G401 (cell line): ENCODE results near the gene CGRRF1. TPM values are rescaled to one million over a fixed set of nuclear protein-coding genes. Genes with fewer than 3 reads are reported as not detected.

ENCODE experiments used
- DNase-seq: peaks from one replicate; pipeline ENCODE4 v3.0.0-alpha.2; 2015; ENCODE audit warnings: low spot score
- in situ Hi-C: cut with HindIII; loops from 2 replicates; pipeline ENCODE4 v1.10.0; 2016; ENCODE audit warnings: low sequenced_read_pairs, mixed read lengths
- total RNA-seq: library from RNA; depleted of rRNA; stranded (reverse); fragments of >200 nt; shearing (Covaris generic); gene quantifications from 2 replicates; pipeline ENCODE4 v1.2.3, GENCODE V29; 2014

Gene CGRRF1
- total RNA-seq, 1 experiment from 2014 or later, result 14.7 TPM

GRCh38 chr14:54533100-54533499, 23.4 kb downstream of the CGRRF1 start:
- in situ Hi-C loops, result no loop called here
- DNase-seq, result no peak

DNA sequence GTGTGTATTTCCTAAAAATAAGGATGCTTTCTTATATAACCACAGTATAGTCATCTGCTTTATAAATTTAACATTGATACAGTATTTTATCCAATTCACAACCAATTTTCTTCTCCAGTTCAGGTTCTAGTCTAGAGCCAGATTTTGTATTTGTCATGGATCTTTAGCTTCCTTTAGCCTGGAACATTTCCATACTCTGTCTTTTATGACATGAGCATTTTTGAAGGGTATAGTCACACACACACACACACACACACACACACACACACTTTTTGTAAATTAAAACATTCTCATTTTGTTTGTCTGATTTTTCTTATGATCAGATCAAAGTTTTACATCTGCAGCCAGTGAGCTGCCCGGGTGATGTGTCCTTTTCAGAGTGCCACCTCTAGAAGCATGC, 25.4 kb downstream of the CGRRF1 start:
- in situ Hi-C loops, result no loop called here

GRCh38 chr14:54535646-54536045, 25.9 kb downstream of the CGRRF1 start:
- in situ Hi-C loops, result no loop called here
- DNase-seq, result peak; percentile 21

More for the DNA sequence above, 25.4 kb downstream of the CGRRF1 start:
- no peak for DNase-seq

DNA sequence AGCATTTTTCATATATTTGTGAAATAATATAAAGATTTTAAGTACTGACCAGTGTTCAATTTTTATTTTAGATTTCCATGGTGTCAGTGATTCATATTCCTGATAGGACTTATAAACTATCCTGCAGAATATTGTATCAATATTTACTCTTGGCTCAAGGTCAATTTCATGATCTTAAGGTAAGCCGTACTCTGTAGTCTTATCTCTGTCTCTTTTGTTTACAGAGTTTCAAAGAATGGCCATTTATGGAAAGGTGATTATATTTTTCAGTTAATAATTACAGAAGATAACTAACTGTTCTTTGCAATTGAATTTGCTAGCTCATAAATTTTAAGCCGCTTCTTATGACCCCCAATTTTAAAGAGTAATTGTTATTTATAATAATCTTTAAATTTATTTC, 27.9 kb downstream of the CGRRF1 start:
- in situ Hi-C loops, result no loop called here
- DNase-seq, result no peak

DNA sequence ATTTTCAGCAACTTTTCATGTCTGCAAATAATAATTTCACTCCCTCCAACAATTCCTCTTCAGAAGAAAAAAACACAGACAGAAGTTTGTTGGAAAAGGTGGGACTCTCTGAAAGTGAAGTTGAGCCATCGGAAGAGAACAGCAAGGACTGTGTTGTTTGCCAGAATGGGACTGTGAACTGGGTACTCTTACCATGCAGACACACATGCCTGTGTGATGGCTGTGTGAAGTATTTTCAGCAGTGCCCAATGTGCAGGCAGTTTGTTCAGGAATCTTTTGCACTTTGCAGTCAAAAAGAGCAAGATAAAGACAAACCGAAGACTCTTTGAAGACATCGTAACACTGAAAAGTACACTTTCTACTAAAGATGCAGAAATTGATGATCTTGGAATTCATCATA, 28.3 kb downstream of the CGRRF1 start:
- in situ Hi-C loops, result no loop called here
- DNase-seq, result no peak

DNA sequence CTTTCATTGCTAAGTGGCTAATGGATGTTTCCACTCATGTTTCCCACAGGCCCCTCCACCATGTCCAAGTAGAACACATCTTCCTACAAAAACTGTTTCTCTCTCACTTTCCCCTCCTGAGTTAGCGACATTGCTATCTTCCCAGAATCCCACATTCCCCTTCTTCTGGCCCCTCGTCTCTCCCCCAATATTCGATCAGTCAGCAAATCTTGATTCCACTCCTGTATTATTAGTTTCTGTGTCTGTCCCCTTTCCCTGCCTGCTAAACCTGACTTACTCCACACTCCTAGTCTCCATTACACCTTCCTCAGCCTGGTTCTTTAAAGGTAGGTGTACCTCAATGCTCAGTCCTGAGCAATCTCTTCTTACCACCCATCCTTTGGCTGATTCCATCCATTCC, 37.9 kb downstream of the CGRRF1 start:
- in situ Hi-C loops, result no loop called here

GRCh38 chr14:54548491-54548890, 38.8 kb downstream of the CGRRF1 start:
- DNase-seq, result no peak
- in situ Hi-C loops, result no loop called here

More for the DNA sequence above, 37.9 kb downstream of the CGRRF1 start:
- DNase-seq, result no peak

DNA sequence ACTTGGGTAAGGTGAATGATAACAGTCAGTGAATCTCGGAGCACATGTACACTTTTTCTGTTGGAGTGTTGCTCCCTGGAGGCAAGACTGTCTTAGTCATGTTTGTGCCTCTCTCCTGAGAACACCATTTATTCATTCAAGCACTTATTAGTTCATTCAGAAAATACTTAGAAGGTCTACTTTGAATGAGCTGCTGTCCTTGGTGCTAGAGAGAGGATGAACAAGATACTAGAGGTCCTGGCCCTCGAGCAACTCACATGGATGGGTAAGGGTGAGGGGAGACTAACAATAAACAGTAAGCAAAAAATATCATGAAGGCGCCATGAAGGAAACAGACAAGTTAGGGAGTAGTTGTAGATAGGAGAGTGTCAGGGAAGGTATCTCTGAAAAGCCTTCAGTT, 40.2 kb downstream of the CGRRF1 start:
- in situ Hi-C loops, result no loop called here
- no peak for DNase-seq

- in situ Hi-C loops, result no loop called here
- DNase-seq, result no peak
These were observed 40.8 kb downstream of the CGRRF1 start for GRCh38 chr14:54550514-54550913.

- in situ Hi-C loops, result no loop called here
- DNase-seq, result no peak
These were observed 44.7 kb downstream of the CGRRF1 start for GRCh38 chr14:54554401-54554800.

DNA sequence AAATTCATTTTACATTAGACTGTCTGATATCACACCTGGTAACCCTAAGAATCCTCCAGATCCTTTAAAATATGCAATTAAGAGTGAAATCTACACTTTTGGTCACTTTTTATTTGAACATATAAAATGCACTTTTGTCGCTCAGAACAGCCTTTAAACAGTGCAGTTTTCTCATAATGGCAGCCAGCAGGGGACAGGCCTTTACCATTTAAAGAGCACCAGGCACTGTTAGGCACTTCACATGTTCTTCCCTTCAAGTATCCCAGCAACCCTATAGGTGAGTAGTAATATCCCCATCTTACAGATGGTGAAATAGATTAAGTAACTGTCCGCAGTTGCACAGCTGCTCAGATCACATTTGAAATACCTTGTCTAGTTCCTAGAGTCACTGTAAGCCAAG, 45.9 kb downstream of the CGRRF1 start:
- DNase-seq, result no peak
- in situ Hi-C loops, result no loop called here

DNA sequence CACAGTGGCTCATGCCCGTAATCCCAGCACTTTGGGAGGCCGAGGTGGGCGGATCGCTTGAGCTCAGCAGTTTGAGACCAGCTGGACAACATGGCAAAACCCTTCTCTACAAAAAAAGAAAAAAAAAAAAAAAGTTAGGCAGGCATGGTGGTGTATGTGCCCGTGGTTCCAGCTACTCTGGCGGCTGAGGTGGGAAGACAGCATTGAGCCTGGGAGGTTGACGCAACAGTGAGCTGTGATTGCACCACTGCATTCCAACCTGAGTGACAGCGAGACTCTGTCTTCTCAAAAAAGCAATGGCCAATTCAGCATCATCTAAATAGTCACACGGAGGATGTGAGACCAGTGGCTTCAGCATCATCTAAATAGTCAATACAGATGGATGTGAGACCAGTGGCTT, 46.8 kb downstream of the CGRRF1 start:
- DNase-seq, result no peak
- in situ Hi-C loops, result no loop called here

DNA sequence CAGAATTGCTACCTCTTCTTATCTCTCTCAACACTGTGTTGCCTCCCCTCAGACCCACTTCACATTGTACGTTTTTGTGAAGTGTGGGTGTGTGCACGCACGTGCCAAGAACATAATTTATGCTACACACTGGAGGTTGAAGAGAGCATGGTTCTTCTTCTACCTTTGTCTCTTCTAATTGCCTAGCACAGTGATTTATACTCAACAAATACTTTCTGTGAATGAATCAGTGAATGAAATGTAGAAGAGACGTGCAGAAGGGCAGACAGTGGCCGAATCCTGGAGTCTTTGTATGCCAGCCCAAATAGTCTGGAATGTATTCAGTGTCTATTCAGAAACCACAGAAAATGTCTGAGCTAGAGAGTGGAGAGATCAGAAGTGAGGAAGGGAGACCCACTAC, 52.6 kb downstream of the CGRRF1 start:
- in situ Hi-C loops, result no loop called here
- DNase-seq, result no peak

- in situ Hi-C loops, result no loop called here
These were observed 54.6 kb downstream of the CGRRF1 start for GRCh38 chr14:54564071-54564867.

DNA sequence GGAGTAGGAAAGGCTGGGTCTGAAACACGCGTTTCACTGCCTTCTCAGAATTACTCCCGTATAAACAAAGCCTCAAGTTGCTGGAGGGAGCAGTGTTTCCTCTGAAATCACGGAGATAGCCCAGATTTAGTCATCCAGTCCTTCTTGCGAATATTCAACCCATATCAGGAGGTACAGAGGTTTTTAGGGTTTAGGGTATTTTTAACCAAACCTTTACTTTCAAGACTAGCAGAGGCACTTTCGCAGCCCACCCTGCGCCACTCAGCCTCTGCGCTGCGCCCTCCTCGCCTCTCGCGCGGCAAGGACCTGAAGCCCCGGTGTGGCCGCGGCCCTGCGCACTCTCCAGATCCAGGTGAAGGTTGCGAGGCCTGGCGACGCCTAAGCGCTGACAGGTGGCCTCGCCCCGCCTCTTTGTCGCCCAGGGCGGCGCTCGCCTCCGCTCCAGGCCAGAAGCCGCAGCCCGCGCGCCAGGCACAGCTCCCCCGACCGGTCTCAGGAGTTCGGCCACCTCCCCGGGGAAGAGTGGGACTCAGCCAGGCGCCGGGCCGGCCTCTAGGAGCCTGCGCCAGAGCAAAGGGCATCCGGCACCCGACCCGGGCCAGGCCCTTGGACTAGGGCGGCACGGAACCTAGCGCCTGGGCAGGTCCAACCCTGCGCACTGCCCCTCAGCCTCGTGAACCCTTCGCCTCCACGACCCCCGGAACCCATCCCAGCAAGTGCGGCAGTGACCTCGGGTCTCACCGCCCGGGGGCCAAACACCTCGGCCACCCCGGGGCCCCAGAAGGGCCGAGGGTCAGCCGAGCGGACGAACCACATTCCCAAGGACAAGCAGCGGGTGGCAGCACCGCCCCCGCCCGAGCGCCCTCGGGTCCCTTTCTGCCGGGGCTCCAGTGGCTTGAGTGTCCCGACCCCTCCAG, 55.4 kb downstream of the CGRRF1 start:
- DNase-seq, result peak; percentile 78
- in situ Hi-C loops, result no loop called here

More at GRCh38 chr14:54564071-54564867, 54.6 kb downstream of the CGRRF1 start:
- DNase-seq, result peak; percentile 71

GRCh38 chr14:54565785-54566409, 56.2 kb downstream of the CGRRF1 start:
- in situ Hi-C loops, result no loop called here
- peak; percentile 86 for DNase-seq

GRCh38 chr14:54566410-54567223, 56.9 kb downstream of the CGRRF1 start, which contains the start of gene SAMD4A:
Gene SAMD4A, plus strand, starts transcription at chr14:54567128. Its CDS starts 789 bp downstream, at chr14:54567917.
- in situ Hi-C loops, result no loop called here
- DNase-seq, result peak; percentile 79

- DNase-seq, result no peak
- in situ Hi-C loops, result no loop called here
These were observed 57.5 kb downstream of the CGRRF1 start for GRCh38 chr14:54567224-54567638.
